Measurements from ENCODE around the gene SLC6A12. TPM values are rescaled to one million over a fixed set of nuclear protein-coding genes. Genes with fewer than 3 reads are reported as not detected.

SLC6A12 gene
- total RNA-seq, 1 donor from 2014 or later: 3.0 TPM

GRCh38 chr12:163406-163986 is 50.5 kb downstream of the SLC6A12 start:
- Mint-ChIP-seq H3K9me3 (no peaks in the 10 kb centered on the region), H3K27ac (no peak overlapping the region), H3K36me3 (no peaks in the 10 kb centered on the region), H3K4me3 (no peak overlapping the region), H3K4me1 (ENCODE audit: unreplicated experiment) (peaks cover 19% of the 10 kb centered on the region), H3K27me3 (peaks cover 52% of the 10 kb centered on the region)
- TF ChIP-seq CTCF (conservative IDR thresholded peaks at IDR 0.05): no peak
- DNase-seq (ENCODE audit: extremely low spot score, unreplicated experiment): no peak

GRCh38 chr12:162467-163307 is 51.3 kb downstream of the SLC6A12 start:
- TF ChIP-seq CTCF (conservative IDR thresholded peaks at IDR 0.05): no peak
- Mint-ChIP-seq H3K27me3 (peaks cover 51% of the 10 kb centered on the region), H3K4me3 (no peak overlapping the region), H3K36me3 (no peaks in the 10 kb centered on the region), H3K4me1 (ENCODE audit: unreplicated experiment) (peaks cover 19% of the 10 kb centered on the region), H3K9me3 (no peaks in the 10 kb centered on the region), H3K27ac (no peak overlapping the region)
- DNase-seq (ENCODE audit: extremely low spot score, unreplicated experiment): no peak

- Mint-ChIP-seq H3K4me1 (ENCODE audit: unreplicated experiment) (peaks cover 13% of the 10 kb centered on the region), H3K27me3 (peaks cover 51% of the 10 kb centered on the region), H3K4me3 (no peak overlapping the region), H3K9me3 (no peaks in the 10 kb centered on the region), H3K27ac (no peak overlapping the region), H3K36me3 (no peaks in the 10 kb centered on the region)
- TF ChIP-seq CTCF (conservative IDR thresholded peaks at IDR 0.05): no peak
- no peak for DNase-seq (ENCODE audit: extremely low spot score, unreplicated experiment)
These were observed 52.1 kb downstream of the SLC6A12 start for GRCh38 chr12:161823-162222.

- Mint-ChIP-seq H3K27ac (no peak overlapping the region), H3K4me3 (no peak overlapping the region), H3K4me1 (ENCODE audit: unreplicated experiment) (peaks cover 4% of the 10 kb centered on the region), H3K9me3 (no peaks in the 10 kb centered on the region), H3K36me3 (no peaks in the 10 kb centered on the region), H3K27me3 (peaks cover 43% of the 10 kb centered on the region)
- no peak for TF ChIP-seq CTCF (conservative IDR thresholded peaks at IDR 0.05)
- DNase-seq (ENCODE audit: extremely low spot score, unreplicated experiment): no peak
These were observed 53.1 kb downstream of the SLC6A12 start for GRCh38 chr12:160858-161257.

- Mint-ChIP-seq H3K4me3 (no peak overlapping the region), H3K36me3 (no peaks in the 10 kb centered on the region), H3K27me3 (peaks cover 42% of the 10 kb centered on the region), H3K27ac (no peak overlapping the region), H3K4me1 (ENCODE audit: unreplicated experiment) (peaks cover under 1% of the 10 kb centered on the region), H3K9me3 (no peaks in the 10 kb centered on the region)
- no peak for TF ChIP-seq CTCF (conservative IDR thresholded peaks at IDR 0.05)
- no peak for DNase-seq (ENCODE audit: extremely low spot score, unreplicated experiment)
These were observed 54.7 kb downstream of the SLC6A12 start for GRCh38 chr12:159156-159782.
